ENCODE data around the gene ATP5F1C. TPM values are rescaled to one million over a fixed set of nuclear protein-coding genes. Genes with fewer than 3 reads are reported as not detected.

ATP5F1C gene
- total RNA-seq, 1 experiment from 2014 or later: 292 TPM

GRCh38 chr10:7787857-7788638, at the start of gene ATP5F1C, which contains the start of gene KIN (continued):
- TF ChIP-seq ELF1 (IDR thresholded peaks at IDR 0.05; ENCODE audit: borderline replicate concordance, low read depth): peak; percentile 32; the same call in 1 of the 2 replicates
- no peak for TF ChIP-seq EZH2 (IDR thresholded peaks at IDR 0.05)
- no peak for TF ChIP-seq TCF7L2 (IDR thresholded peaks at IDR 0.05; ENCODE audit: borderline replicate concordance, extremely low read depth, insufficient read depth, insufficient read length)
- no peak for TF ChIP-seq ZNF274 (IDR thresholded peaks at IDR 0.05; ENCODE audit: low read depth, low read length)
- TF ChIP-seq JUND (IDR thresholded peaks at IDR 0.05): no peak
- TF ChIP-seq POLR2A (IDR thresholded peaks at IDR 0.05; ENCODE audit: borderline replicate concordance, extremely low read depth, insufficient read depth, insufficient read length): peak; percentile 88
- TF ChIP-seq SIN3A (IDR thresholded peaks at IDR 0.05; ENCODE audit: low read depth): peak; percentile 55; the same call in 1 of the 2 replicates

GRCh38 chr10:7738536-7739407, 49.2 kb upstream of the ATP5F1C start:
- H3K4me3 ChIP-seq (replicated peaks in 1 of 2; ENCODE audit: low read depth in 1 of 2, low read length in 2 of 2): no peak overlapping the region
- no peaks in the 10 kb centered on the region for H3K4me1 ChIP-seq (ENCODE audit: control insufficient read depth in 1 of 2, insufficient read depth in 2 of 2, low read length in 2 of 2)
- no peaks in the 10 kb centered on the region for H4K20me1 ChIP-seq (ENCODE audit: insufficient read depth)
- H3K9me3 ChIP-seq (ENCODE audit: control insufficient read depth in 1 of 2, insufficient read depth in 1 of 2, low read depth in 1 of 2, low read length in 2 of 2): no peaks in the 10 kb centered on the region
- CTCF ChIA-PET: interaction anchor here (0.9 to 1.2 kb wide), 2 partner anchors 18 to 52 kb away, joined by 3 read pairs; no protein-coding TSS in a partner anchor
- no peaks in the 10 kb centered on the region for H3K36me3 ChIP-seq (ENCODE audit: control insufficient read depth in 1 of 2, insufficient read depth in 2 of 2, low read length in 2 of 2)
- no peak overlapping the region for H3K27ac ChIP-seq (ENCODE audit: low read depth, low read length)
- no peaks in the 10 kb centered on the region for H3K27me3 ChIP-seq (ENCODE audit: insufficient read depth, low read length)
- no peaks in the 10 kb centered on the region for H3K79me2 ChIP-seq (ENCODE audit: insufficient read depth, low read length)
- no peak overlapping the region for H2AFZ ChIP-seq (ENCODE audit: low read depth, low read length, poor library complexity, severe bottlenecking)
- no peak for ATAC-seq
- RAD21 ChIA-PET (ENCODE audit: low non-redundant PET in 1 of 2, low total read pairs in 2 of 2, uncharacterized antibody in 2 of 2, unreplicated experiment in 2 of 2): no interaction called here
- no peak overlapping the region for H3K4me2 ChIP-seq (ENCODE audit: low read length)
- BruUV-seq (replicated peaks): no TSS peak
- no peak for DNase-seq (ENCODE audit: low read depth, low spot score)
- intact Hi-C loops (cut with micrococcal nuclease): no loop called here
- H3K9ac ChIP-seq (ENCODE audit: low read length): no peak overlapping the region
- POLR2A ChIA-PET: no interaction called here
- H3K9me2 ChIP-seq (ENCODE audit: insufficient read depth): no peaks in the 10 kb centered on the region
- no peak for TF ChIP-seq ZBTB33 (IDR thresholded peaks at IDR 0.05; ENCODE audit: extremely low read depth, insufficient replicate concordance, low read length)
- TF ChIP-seq POLR2AphosphoS5 (IDR thresholded peaks at IDR 0.05; ENCODE audit: low read depth, low read length): no peak
- no peak for TF ChIP-seq JUND (IDR thresholded peaks at IDR 0.05)
- no peak for TF ChIP-seq ATF3 (IDR thresholded peaks at IDR 0.05)
- no peak for TF ChIP-seq REST (IDR thresholded peaks at IDR 0.05; ENCODE audit: low read depth)
- no peak for TF ChIP-seq CEBPB (IDR thresholded peaks at IDR 0.05; ENCODE audit: low read depth)
- TF ChIP-seq SIN3A (IDR thresholded peaks at IDR 0.05; ENCODE audit: low read depth): no peak
- no peak for TF ChIP-seq POLR2A (IDR thresholded peaks at IDR 0.05; ENCODE audit: borderline replicate concordance, extremely low read depth, insufficient read depth, insufficient read length)
- no peak for TF ChIP-seq ZNF274 (IDR thresholded peaks at IDR 0.05; ENCODE audit: low read depth, low read length)
- no peak for TF ChIP-seq YY1 (IDR thresholded peaks at IDR 0.05; ENCODE audit: extremely low read depth, insufficient replicate concordance, low read depth, low read length)
- TF ChIP-seq SRF (IDR thresholded peaks at IDR 0.05; ENCODE audit: low read depth): no peak
- TF ChIP-seq EGR1 (IDR thresholded peaks at IDR 0.05; ENCODE audit: low read depth): no peak
- no peak for TF ChIP-seq SP1 (IDR thresholded peaks at IDR 0.05; ENCODE audit: low read depth)
- no peak for TF ChIP-seq TCF7L2 (IDR thresholded peaks at IDR 0.05; ENCODE audit: borderline replicate concordance, extremely low read depth, insufficient read depth, insufficient read length)
